ENCODE measurements around the gene KRT75.
"Not testable (repeated sequence)": the region's sequence is repeated elsewhere in the genome, so short reads cannot be mapped to it uniquely, and the experiment has no call there.

KRT75 gene

DNA sequence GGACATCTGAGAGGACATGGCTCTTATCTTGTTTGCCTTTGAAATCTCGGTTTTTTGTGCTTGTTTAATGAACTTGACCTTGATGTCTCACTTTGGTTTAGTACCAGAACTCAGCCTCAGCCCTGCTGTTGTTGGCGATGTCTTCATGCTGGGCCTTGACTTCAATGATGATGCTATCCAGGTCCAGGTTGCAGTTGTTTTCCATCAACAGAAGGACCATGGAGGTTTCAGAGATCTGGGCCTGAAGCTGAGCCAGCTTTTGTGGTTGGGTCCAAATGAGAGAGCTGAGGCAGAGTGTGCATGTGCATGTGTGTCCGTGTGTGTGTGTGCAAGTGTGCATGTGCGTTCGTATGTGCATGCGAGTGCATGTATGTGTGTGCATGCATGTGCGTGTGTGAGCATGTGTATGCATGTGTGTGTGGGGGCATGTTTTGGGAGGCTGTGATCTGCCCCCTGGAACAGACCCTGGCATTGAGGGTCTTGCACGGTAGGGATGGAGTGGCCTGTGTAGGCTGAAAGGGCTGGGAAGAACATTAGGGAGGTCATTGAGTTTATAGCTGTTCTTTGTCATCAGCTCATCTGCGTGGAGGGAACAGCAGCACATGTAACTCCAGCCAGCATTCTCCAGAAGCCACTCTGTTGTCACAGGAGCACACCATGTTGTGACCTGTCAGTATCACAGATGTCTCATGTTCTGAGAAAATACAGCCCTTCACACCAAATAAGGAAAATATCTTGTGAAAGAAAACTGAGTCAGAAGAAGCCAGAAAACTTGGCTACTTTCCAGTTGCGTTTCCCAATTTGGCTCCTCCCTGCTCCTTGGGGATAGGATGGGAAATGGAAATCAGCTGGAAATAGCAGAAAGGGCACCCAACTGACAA is 18.1 kb downstream of the KRT75 start:
- FAIRE-seq: no peak

DNA sequence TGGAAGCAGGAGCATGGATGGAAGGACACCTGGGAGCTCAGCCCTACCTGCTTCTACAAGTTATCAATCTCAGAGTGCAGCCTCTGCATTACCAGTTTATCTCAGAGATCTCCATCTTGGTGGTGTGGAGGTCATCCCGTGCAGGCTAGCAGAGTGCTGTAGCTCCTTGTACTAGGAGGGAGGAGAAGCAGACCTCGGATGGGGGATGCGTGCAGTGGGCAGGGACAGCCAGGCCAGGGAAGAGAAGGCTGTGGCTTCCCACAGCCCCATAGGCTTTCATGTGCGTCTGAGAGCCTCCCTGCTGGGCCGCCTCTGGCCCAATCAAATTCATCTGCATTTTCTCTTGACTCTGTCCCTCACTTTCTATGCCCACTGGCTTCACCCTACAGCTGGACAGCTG is 19.2 kb downstream of the KRT75 start:
- no peak for FAIRE-seq

DNA sequence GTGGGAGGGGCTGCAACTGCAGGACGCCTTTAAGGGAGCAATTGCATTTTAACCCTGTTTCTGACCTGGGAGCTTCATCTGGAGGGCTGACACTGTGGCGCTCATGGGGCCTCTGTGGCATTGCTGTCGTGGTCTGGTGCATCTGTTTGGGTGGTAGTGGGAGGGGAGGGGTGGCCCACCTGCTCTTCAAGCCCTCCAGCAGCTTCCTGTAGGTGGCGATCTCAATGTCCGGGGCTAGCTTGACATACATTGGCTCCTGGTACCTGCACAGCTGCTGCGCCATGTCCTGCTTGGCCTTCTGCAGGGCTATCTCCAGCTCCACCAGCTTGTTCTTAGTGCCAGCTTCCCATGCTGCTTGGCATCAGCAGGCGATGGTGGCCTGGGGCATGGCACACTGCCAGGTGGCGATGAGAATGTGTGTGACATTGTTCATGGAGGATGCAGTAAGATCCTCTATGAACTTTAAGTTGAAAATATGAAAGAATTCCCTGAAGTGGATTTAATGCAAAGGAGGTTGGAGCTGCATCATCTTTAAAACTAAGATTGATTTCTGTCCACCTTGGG is 20.3 kb downstream of the KRT75 start:
- no peak for FAIRE-seq

DNA sequence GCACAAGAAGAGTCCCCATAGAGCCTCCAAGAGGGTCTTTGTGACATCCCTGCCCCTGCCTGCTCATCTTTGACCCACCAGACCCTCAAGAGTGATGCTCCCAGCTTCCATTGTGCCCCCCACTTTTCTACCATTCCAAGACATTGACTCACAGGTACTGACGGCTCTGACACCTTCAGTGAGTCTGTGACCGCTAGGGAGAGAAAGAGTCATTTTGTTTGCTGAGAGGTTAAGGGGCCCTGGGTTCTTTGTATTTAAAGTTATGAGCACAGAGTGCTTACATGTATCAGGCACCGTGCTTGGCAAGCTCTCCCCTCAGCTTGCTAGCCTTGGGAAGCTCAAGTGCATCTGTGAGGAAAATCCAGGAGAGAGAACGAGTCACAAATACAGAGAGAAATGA is 21.0 kb downstream of the KRT75 start:
- FAIRE-seq: no peak

DNA sequence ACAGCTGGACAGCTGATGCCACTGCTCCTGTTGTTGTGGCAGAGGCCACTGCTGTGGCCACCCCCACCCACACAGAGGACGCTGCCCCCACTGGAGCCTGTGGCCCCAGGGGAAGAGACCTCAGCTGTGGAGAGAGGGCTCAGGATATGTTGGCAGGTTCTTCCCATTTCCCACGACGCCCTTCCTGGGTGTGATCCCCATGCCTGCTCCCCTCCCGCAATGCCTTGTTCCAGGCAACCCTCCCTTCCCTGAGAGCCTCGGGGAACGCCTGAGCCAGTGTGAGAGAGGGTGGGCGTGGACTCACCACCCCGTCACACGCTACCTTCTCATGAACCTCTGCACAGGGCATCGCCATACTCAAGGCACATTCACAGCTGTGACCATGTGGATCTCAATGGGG is 22.4 kb downstream of the KRT75 start:
- FAIRE-seq: no peak

DNA sequence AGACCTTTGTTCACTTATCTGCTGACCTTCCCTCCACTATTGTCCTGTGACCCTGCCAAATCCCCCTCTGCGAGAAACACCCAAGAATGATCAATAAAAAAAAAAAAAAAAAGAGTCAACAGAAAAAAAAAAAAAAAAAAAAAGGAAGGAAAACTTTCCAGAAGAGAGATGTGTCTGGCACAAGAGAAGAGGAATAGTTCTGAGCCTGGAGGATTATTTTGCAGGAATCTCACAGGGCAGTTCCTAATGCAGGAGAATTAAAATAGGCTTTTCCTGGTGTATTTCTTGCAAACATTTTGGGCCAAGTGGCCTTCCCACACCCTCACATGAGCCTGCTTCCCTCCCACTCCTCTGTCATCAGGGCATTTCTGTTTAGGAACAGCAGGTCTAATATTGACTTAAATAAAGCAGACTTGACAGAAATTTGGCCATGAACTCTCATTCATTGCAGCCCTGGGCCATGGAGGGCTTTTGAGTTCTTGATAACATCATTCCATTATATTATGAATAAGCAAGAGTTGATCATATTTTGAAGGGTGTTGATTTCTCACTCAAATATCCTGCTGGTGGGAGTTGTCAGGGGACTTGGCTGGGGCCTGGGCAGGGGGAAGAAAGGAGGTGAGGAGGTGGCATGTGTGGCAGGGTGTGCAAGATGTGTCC is 23.5 kb downstream of the KRT75 start:
- not testable (repeated sequence) for FAIRE-seq

DNA sequence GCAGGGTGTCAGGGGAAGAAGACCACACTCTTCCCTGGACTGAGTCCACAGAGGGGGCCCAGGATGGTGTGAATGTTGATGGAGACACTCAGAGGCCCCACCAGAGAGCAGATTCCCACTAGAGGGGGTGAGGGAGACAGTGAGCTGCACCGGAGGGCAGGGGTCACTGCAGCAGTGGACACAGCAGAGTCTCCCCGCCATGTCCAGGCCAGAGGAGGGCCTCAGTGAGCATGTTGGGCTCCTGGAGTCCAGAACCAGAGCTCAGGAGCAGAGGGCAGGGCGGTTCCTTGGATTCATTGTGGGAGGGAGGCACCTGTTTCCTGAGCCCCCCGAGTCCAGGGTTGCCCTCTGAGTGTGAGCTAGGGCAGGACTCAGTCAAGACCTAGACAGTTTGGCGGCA is 26.3 kb downstream of the KRT75 start:
- FAIRE-seq: no peak

DNA sequence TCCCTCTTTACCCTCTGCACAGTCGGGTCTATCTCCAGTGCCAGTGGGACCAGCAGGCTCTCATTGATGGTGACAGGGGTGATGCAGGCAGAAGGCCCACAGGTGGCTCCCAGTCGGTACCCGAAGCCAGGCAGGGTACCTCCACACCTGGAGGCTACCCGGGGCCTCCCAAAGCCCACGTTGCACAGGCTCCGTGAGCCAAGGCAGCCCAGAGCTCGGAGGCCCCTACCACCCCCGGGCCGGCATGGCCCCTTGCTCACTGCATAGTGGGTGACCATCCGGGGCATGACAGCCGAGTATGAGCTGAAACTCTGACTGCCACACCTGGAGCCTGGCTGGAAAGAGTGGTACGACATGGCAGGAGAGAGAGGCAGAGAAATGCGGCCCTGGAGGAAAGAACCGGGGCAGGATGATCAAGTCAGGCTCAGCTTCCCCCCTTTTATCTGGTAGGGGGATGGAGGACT is 28.2 kb downstream of the KRT75 start, which contains the start of gene KRT82:
KRT82 (minus strand) TSS at position 414 of the 464 bp plus-strand sequence; CDS start at position 356, 58 bp downstream.
- no peak for FAIRE-seq

DNA sequence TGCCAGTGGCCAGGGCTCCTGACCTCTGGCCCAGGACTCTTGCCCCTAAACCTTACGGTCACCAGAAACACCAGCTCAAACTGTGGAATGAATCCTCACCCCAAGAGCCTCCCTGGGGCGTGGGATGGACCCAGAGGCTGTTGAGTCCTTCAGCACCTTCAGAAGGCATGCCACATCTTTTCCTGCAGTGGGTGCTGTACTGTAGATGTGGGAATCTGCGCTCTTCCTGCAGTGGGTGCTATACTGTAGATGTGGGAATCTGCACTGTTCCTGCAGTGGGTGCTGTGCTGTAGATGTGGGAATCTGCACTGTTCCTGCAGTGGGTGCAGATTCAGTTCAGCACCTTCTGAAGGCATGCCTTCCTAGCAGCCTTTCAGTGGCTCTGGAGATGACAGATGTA is 29.2 kb downstream of the KRT75 start:
- FAIRE-seq: no peak

DNA sequence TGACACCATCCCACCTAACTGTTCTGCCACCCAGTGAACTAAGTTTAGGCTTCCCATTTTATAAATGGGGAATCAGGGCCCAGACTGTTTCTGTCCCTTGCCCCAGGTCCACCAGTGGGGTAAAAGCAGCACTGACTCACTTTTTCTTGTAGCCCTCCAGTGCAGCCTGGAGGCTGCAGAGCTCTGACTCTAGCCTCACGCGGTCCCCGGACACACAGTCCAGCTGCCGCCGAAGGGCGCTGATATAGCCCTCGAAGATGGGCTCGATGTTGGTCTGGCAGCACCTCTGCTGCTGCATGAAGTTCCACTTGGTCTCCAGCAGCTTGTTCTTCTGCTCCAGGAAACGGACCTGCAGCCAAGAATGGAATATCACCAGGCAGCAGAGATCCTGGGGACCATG is 30.6 kb downstream of the KRT75 start:
- no peak for FAIRE-seq

DNA sequence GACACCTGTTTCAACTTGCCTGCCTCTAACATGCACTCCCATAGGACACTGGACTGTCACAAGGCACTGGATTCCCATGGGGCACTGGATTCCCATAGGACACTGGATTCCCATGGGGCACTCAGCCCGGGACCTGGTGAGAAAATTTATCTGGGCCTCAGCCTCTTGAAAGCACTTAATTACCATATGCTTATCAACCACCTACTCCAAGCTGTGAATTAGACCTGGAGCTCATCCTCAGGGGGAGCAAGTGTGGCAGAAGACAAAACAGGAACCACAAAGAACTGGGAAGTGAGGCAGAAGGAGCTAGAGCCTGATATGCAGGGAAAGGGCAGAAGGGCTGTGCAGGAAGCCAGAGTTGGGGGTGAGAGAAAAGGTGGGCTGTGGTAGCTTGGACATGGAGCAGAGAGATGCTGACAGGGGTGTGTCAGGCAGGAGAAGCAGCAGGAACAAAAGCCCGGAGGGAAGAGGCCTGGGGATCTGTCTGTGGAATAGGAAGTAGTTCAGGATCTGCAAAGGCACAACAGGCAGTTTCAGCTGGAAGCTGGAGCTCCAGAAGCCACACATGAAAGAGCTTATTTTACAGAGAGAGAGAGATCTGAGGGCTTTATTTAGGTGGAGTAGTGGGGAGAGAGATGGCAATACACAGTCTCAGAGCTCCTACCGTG is 31.2 kb downstream of the KRT75 start:
- FAIRE-seq: no peak

DNA sequence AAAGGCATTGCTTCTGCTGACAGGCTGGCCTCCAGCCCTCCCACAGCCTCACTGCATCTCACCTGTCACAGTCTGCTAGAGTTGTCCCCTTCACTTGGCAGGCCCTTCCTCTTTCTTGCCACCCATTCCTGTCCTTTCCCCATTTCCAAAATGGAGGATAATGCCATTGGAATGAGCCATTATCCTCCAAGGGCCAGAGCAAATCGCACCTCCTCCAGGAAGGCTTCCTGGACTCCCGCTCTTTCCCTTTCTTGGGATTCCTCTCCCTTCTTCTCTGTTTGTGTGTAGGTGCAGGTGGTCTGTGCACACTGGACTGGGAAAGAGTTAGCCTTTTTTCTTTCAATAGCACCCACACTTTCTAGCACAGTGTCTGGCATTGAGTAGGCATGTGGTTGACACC is 31.8 kb downstream of the KRT75 start:
- no peak for FAIRE-seq

DNA sequence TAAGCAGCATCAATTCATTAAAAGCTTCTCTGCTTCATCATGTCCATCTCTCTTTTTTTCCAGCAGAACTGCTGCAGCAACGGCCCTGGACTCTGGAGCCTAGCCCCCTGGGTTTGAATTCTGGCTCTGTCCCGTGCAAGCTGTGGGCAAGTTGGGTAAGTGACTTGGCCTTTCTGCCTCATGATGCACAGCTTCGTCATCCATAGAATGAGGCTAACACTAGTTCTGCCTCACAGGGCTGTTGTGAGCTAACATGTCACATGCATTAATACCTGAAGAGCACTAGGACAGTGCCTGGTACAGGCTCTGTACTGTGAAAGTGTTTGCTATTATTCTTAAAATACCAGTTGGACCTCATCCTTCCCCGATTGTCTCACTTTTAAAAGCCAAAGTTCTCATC is 32.2 kb downstream of the KRT75 start:
- no peak for FAIRE-seq

DNA sequence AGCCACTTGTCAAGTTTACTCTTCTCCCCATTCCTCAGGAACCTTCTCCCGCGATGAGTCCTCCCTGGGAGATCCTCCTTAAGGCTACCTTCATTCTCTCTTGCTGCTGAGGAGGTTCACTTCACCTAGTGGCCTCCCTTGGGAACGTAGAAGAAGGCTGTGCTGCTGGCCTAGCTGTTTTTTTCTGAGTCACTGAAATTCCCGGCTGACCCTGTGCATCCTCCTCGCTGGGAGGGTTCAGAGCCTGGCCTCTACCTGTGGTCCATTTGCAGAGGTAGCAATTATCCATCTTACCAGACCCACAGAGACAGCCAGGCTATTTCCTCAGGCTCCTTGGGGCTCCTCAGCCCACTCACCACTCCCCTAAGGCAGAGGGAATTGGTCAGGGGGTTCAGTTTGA is 32.6 kb downstream of the KRT75 start:
- no peak for FAIRE-seq

DNA sequence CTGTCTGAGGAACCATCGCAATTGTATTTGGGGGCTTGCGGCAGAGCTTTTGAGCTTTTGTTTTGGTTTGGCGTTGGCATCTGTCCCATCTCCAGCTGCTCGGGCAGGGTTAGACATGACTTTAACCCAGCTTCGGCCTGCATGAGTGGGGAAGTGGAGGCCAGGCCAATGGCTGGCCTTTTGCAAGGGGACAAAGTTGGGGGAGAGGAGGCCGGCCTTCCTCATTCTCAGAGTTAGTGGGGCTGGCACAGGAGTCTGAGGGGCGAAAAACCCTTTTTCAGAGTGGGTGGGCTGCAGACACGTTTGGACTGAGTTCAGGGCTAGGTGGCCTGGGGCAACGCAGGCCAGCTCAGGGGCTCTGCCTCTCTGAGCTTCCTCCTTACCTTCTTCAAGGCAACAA is 33.3 kb downstream of the KRT75 start:
- no peak for FAIRE-seq

DNA sequence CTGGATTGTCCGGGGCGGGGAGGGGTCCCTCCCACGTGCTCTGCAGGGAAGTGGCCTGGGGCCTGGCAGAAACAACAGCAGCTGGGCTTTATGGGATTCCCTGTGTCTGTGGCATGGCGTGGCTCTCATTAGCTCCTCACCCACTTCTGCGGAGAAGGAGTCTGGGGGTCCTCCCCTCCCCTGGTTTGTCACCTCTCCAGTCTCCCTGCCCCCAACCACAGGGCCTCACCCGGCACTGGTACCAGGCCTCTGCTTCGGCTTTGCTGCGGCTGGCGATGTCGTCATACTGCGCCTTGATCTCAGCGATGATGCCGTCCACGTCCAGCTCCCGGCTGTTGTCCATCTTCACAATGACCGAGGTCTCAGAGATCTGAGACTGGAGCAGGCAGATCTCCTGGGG is 34.4 kb downstream of the KRT75 start:
- FAIRE-seq: no peak

DNA sequence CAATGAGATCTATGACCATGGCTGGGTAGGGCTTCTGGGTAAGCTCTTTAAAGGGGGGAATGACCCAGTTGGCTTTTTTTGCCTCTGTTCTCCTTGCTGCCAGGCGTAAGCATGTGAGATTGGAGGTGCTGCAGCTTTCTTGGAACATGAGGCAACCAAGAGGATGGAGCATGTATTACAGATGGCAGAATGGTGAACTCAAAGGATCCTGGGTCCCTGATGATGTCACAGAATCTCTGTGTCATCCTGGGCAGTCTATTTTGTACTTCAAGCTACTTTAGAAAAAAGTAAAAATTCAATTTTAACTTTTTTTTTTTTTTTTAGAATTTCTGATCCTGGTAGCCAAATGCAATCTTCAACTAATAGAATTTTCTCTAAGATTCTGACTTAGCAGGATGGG is 36.0 kb downstream of the KRT75 start:
- no peak for FAIRE-seq

DNA sequence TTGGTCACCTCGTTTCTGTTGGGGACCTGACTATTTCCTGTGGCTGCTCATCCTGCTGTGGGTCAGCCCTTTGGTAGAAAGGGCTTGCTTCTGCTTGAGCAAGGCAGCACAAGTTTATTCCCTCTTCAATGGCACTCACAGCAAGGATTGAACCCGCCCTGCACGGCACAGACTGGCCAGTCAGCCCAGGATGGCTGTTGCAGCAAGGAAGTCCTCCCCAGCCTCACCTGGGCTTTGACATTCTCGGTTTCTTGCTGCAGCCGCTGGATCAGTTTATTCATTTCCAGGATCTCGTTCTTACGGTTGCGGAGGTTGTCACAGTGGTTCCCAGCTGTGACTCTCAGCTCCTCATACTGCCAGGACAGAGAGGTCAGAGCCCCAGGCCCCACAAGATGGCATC is 37.5 kb downstream of the KRT75 start:
- FAIRE-seq: no peak

DNA sequence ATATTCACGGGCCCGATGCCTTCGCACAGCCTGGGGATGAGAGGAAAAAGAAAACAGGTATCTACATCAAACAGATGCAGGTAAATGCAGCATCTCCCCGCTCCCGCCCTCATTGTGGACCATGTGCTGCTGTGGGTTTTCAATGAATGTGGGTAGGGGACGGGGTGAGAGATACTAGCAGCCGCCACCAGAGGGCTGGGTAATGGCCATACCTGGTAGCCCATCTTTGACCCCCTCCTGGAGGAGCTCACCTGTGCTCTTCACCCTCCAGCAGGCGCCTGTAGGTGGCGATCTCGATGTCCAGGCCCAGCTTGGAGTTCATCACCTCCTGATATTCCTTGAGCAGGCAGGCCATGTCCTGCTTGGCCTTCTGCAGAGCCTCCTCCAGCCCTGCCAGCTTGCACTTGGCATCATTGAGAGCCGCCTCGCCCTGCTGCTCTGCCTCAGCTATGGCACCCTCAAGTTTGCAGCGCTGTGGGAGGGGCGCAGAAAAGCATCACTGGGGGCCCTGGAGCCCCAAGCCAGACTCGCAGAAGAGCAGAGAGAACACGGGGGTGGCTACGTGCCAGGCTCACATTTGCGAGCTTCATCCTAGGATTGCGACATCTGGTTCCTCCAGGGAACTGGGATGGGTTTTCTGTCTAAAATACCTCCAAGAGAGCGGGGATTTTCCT is 38.3 kb downstream of the KRT75 start:
- FAIRE-seq: no peak

DNA sequence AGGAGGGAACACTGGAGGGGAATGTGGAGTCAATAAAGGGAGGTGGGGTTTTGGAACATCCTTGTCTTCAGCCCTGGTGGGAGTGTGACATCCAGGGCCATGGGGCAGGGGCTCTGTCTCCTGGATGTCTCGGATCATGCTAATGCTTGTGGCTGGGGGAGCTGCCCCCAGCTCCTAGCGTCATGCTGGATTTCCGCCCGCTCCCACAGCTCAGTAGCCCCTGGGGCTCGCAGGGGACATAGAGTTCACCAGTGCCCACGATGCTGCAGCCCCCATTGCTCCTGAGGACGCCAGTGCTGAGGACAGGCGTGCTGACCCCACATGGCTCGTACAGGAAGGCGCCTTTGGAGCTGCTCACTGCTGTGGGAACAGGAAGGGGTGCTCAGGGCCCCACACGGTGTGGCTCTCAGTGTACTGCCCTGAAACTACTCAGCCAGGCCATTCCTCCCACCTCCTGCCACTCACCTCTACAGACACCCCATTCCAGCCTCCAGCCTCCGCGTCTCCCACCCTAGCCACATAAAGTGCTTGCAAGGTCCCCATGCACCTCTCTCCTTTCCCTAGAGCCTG is 39.2 kb downstream of the KRT75 start:
- FAIRE-seq: no peak

DNA sequence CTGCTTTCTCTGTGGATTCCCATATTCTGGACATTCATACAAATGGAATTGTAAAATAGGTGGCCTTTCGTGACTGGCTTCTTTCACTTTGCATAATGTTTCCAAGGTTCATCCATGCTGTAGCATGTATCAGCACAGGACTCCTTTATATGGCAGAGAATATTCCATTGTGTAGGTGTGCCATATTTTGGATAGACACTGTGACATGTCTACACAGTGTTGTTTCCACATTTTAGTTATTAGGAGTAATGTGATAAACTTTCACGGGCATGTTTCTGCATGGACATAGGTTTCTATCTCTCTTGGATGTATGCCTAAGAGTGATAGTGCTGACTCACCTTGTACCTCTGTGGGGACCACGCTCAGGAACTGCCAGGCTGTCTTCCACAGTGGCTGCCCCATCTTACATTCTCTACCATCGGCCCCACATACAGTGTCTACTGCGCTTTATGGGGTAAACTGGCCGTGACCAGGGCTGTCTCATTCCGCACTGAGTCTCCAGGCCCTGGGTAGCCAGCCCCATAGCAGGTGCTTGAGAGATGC is 41.6 kb downstream of the KRT75 start:
- no peak for FAIRE-seq

DNA sequence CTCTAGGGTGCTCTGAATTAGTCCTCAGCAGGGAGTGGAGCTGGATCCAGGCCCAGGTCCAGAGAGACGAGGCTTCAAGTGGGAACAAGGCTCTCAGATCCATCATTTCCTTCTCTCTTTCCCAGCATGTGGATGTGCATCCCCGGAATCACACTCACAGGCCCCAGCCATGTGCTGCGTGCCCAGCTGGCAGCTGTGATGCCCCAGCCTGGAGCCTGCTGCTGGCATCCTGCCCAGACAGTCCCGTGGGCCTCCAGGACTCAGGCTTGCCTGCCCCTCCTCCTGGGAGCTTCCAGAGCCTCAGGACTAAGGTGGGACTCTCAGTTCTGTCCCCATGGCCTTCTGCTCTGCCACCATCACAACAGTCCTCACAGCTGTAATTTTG is 42.6 kb downstream of the KRT75 start:
- FAIRE-seq: no peak
